BJ (cell line): ENCODE data around the gene SLC22A23. TPM values are rescaled to one million over a fixed set of nuclear protein-coding genes. Genes with fewer than 3 reads are reported as not detected.

Experiments
- CTCF ChIA-PET: fragments of 350-600 bp; formaldehyde crosslinking; extraction: SDS; loops from one replicate; lab custom pipeline; 2021; ENCODE audit warnings: antibody characterized with exemption, inconsistent platforms; lab: Yijun Ruan, JAX
- POLR2A ChIA-PET: fragments of 300-600 bp; sonication (Branson Sonifier 250); formaldehyde crosslinking; extraction: SDS; loops from one replicate; lab custom pipeline; 2021; ENCODE audit warnings: antibody characterized with exemption; lab: Charles Lee
- DNase-seq: peaks from one replicate; pipeline ENCODE4 v3.0.0-alpha.2; 2011; ENCODE audit warnings: low read depth
- H3K27me3 ChIP-seq: 2 replicates; pipeline ENCODE4 v1.6.0; 2011; ENCODE audit warnings: low read length; ENCODE audit not compliant: control insufficient read depth, insufficient read depth
- H3K36me3 ChIP-seq: 2 replicates; pipeline ENCODE4 v1.5.1; 2011; ENCODE audit warnings: low read length; ENCODE audit not compliant: control insufficient read depth, insufficient read depth
- H3K4me3 ChIP-seq: 2 replicates; pipeline ENCODE4 v1.5.1; 2011; ENCODE audit warnings: low read depth, mild to moderate bottlenecking, control low read depth, low read length
- CTCF ChIP-seq: IDR thresholded peaks from 2 replicates; pipeline ENCODE4 v1.5.1; 2011; ENCODE audit warnings: low read depth, mild to moderate bottlenecking, control low read depth, inconsistent platforms, low read length, moderate library complexity; ENCODE audit not compliant: insufficient read depth
- polyA plus RNA-seq: library from polyadenylated mRNA; depleted of rRNA; stranded (reverse); fragments of >200 nt; gene quantifications from 2 replicates; pipeline ENCODE4 v1.2.3, GENCODE V29; 2011

SLC22A23 gene
- polyA plus RNA-seq, 1 experiment: 0.44 TPM

- no peak for DNase-seq
- POLR2A ChIA-PET: no interaction called here
- Histone ChIP-seq H3K36me3 (no peaks in the 10 kb centered on the region), H3K27me3 (no peaks in the 10 kb centered on the region), H3K4me3 (no peak overlapping the region)
- TF ChIP-seq CTCF: no peak
- CTCF ChIA-PET: interaction anchor here (0.6 to 1.8 kb wide), 3 partner anchors 296 to 315 kb away, joined by 3 to 7 read pairs (median 3); no protein-coding TSS in a partner anchor
Measured at GRCh38 chr6:3417473-3417872, 39.4 kb downstream of the SLC22A23 start.

GRCh38 chr6:3415490-3415889, 41.4 kb downstream of the SLC22A23 start:
- Histone ChIP-seq H3K36me3 (no peaks in the 10 kb centered on the region), H3K4me3 (no peak overlapping the region), H3K27me3 (no peaks in the 10 kb centered on the region)
- no peak for TF ChIP-seq CTCF
- CTCF ChIA-PET: interaction anchor here (0.7 to 1.6 kb wide), 2 partner anchors 10 to 317 kb away, joined by 3 to 7 read pairs; no protein-coding TSS in a partner anchor
- POLR2A ChIA-PET: no interaction called here
- DNase-seq: no peak

DNA sequence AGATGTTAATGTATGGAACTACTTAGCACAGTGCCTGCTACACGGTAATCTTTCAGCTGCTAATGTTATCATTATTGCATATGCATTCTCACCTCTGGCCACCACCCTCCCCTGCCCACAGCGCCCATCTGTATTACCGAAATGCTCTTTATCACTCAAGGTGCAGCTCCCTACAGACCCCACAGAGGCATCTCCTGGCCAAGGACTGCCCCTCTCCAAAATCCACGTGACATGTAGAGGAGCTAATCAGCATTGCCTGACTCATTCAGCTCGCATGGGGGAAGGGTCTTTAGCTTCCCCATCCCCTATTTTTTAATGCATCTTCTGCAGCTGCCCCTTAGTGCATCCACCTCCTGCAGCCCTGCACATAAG, 41.8 kb downstream of the SLC22A23 start:
- Histone ChIP-seq H3K36me3 (no peaks in the 10 kb centered on the region), H3K4me3 (no peak overlapping the region), H3K27me3 (no peaks in the 10 kb centered on the region)
- no peak for TF ChIP-seq CTCF
- CTCF ChIA-PET: interaction anchor here (0.7 to 1.6 kb wide), 2 partner anchors 10 to 317 kb away, joined by 3 to 7 read pairs; no protein-coding TSS in a partner anchor
- POLR2A ChIA-PET: no interaction called here
- no peak for DNase-seq

- POLR2A ChIA-PET: no interaction called here
- no peaks in the 10 kb centered on the region for H3K27me3 ChIP-seq
- CTCF ChIA-PET: interaction anchor here (0.7 to 1.7 kb wide), 3 partner anchors 9 to 318 kb away, joined by 3 to 7 read pairs (median 6); no protein-coding TSS in a partner anchor
- H3K4me3 ChIP-seq: no peak overlapping the region
- H3K36me3 ChIP-seq: no peaks in the 10 kb centered on the region
- TF ChIP-seq CTCF: no peak
- DNase-seq: no peak
Measured at GRCh38 chr6:3414327-3415081, 42.3 kb downstream of the SLC22A23 start.

- Histone ChIP-seq H3K4me3 (no peak overlapping the region), H3K36me3 (no peaks in the 10 kb centered on the region), H3K27me3 (no peaks in the 10 kb centered on the region)
- POLR2A ChIA-PET: no interaction called here
- no peak for DNase-seq
- CTCF ChIA-PET: interaction anchor here (0.9 to 1.7 kb wide), 2 partner anchors 13 to 318 kb away, joined by 3 to 6 read pairs; no protein-coding TSS in a partner anchor
- no peak for TF ChIP-seq CTCF
Measured at GRCh38 chr6:3413592-3413991, 43.3 kb downstream of the SLC22A23 start.
